ENCODE measurements around the gene EML1. TPM values are rescaled to one million over a fixed set of nuclear protein-coding genes. Genes with fewer than 3 reads are reported as not detected.
A peak's percentile ranks its signal among the peaks of the same experiment; 100 is the strongest.

EML1 gene
- total RNA-seq, 1 donor from 2014 or later = 28.3 TPM

- H3K27ac ChIP-seq = no peak overlapping the region
Measured at GRCh38 chr14:99779751-99780150, 13.5 kb upstream of the EML1 start.

GRCh38 chr14:99780690-99781089 lies 12.5 kb upstream of the EML1 start:
- no peak for DNase-seq (ENCODE audit: low spot score in 2 of 2)
- no peak for TF ChIP-seq CTCF (IDR thresholded peaks at IDR 0.05)
- Histone ChIP-seq H3K27me3 (no peaks in the 10 kb centered on the region), H3K36me3 (no peaks in the 10 kb centered on the region), H3K4me3 (no peak overlapping the region), H3K27ac (no peak overlapping the region), H3K9me3 (peaks cover 0 to 12% of the 10 kb centered on the region in 2 donors), H3K4me1 (no peaks in the 10 kb centered on the region)
- intact Hi-C loops (cut with DNase I) = no loop called here

More at GRCh38 chr14:99779751-99780150, 13.5 kb upstream of the EML1 start:
- intact Hi-C loops (cut with DNase I) = no loop called here
- H3K36me3 ChIP-seq = no peaks in the 10 kb centered on the region
- H3K9me3 ChIP-seq = peaks cover 0 to 12% of the 10 kb centered on the region in 2 donors
- no peaks in the 10 kb centered on the region for H3K4me1 ChIP-seq
- no peak overlapping the region for H3K4me3 ChIP-seq
- no peaks in the 10 kb centered on the region for H3K27me3 ChIP-seq
- TF ChIP-seq CTCF (IDR thresholded peaks at IDR 0.05) = no peak
- DNase-seq (ENCODE audit: low spot score in 2 of 2) = no peak

GRCh38 chr14:99781091-99781490 lies 12.1 kb upstream of the EML1 start:
- no peak overlapping the region for H3K4me3 ChIP-seq
- no peak for TF ChIP-seq CTCF (IDR thresholded peaks at IDR 0.05)
- H3K27ac ChIP-seq = no peak overlapping the region
- intact Hi-C loops (cut with DNase I) = no loop called here
- DNase-seq (ENCODE audit: low spot score in 2 of 2) = peak in 1 of 2 donors; percentile 41
- H3K36me3 ChIP-seq = no peaks in the 10 kb centered on the region
- no peaks in the 10 kb centered on the region for H3K27me3 ChIP-seq
- peaks cover 0 to 12% of the 10 kb centered on the region in 2 donors for H3K9me3 ChIP-seq
- no peaks in the 10 kb centered on the region for H3K4me1 ChIP-seq

GRCh38 chr14:99781853-99782610 lies 11.2 kb upstream of the EML1 start:
- DNase-seq (ENCODE audit: low spot score in 2 of 2) = peak in 1 of 2 donors; percentile 19
- intact Hi-C loops (cut with DNase I) = no loop called here
- H3K27ac ChIP-seq = no peak overlapping the region
- no peaks in the 10 kb centered on the region for H3K4me1 ChIP-seq
- no peaks in the 10 kb centered on the region for H3K36me3 ChIP-seq
- no peaks in the 10 kb centered on the region for H3K27me3 ChIP-seq
- H3K4me3 ChIP-seq = no peak overlapping the region
- H3K9me3 ChIP-seq = peaks cover 0 to 12% of the 10 kb centered on the region in 2 donors
- TF ChIP-seq CTCF (IDR thresholded peaks at IDR 0.05) = no peak

- no peak for TF ChIP-seq CTCF (IDR thresholded peaks at IDR 0.05)
- no peak for DNase-seq (ENCODE audit: low spot score in 2 of 2)
- Histone ChIP-seq H3K4me3 (no peak overlapping the region), H3K27ac (no peak overlapping the region), H3K36me3 (no peaks in the 10 kb centered on the region), H3K27me3 (no peaks in the 10 kb centered on the region), H3K9me3 (no peaks in the 10 kb centered on the region), H3K4me1 (no peaks in the 10 kb centered on the region)
- intact Hi-C loops (cut with DNase I) = no loop called here
Measured at GRCh38 chr14:99784508-99784907, 8.7 kb upstream of the EML1 start.

Measured in ascending aorta (tissue), 2 donors.